ENCODE results near the gene CTSF.

CTSF gene

GRCh38 chr11:66562275-66562674 is 6.1 kb downstream of the CTSF start:
- H3K27ac ChIP-seq, result no peak overlapping the region
- no peak for TF ChIP-seq CTCF (conservative IDR thresholded peaks at IDR 0.05)

- TF ChIP-seq CTCF (conservative IDR thresholded peaks at IDR 0.05), result no peak
- no peak overlapping the region for H3K27ac ChIP-seq
Observed at GRCh38 chr11:66561975-66562248, 6.5 kb downstream of the CTSF start.

- no peak for TF ChIP-seq CTCF (conservative IDR thresholded peaks at IDR 0.05)
- H3K27ac ChIP-seq, result no peak overlapping the region
Observed at GRCh38 chr11:66561178-66561974, 7.0 kb downstream of the CTSF start.

- TF ChIP-seq CTCF (conservative IDR thresholded peaks at IDR 0.05), result no peak
- H3K27ac ChIP-seq, result no peak overlapping the region
Observed at GRCh38 chr11:66559866-66560676, 8.3 kb downstream of the CTSF start.

GRCh38 chr11:66559142-66559865 is 9.1 kb downstream of the CTSF start:
- no peak for TF ChIP-seq CTCF (conservative IDR thresholded peaks at IDR 0.05)
- H3K27ac ChIP-seq, result no peak overlapping the region

- no peak for TF ChIP-seq CTCF (conservative IDR thresholded peaks at IDR 0.05)
- peak overlapping the region; percentile 64 for H3K27ac ChIP-seq
Observed at GRCh38 chr11:66557733-66558326, 10.6 kb downstream of the CTSF start.

GRCh38 chr11:66556086-66556485 is 12.3 kb downstream of the CTSF start:
- no peak for TF ChIP-seq CTCF (conservative IDR thresholded peaks at IDR 0.05)
- peak overlapping the region; percentile 64; the same call in 1 of the 2 replicates for H3K27ac ChIP-seq
